ENCODE data around the gene FAAH.

DNA sequence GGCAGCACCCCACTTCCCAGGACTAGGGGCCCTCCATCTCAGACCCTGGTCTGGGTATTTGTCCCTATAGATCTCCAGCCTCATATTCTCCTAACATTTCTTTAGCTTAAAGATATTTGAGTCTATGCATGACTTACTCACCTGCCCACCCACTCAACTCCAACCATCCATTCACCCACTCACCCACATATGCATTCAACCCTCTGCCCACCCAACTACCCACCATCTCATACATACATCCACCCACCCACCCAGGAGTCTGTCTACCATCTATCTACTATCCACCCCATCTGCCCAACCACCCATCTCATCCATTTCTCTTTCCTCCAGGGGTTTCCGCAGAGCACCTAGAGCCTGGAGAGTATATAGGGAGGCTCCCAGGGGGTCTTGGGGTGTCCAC is 42.7 kb downstream of the FAAH start:
- TF ChIP-seq, protein P1, sequence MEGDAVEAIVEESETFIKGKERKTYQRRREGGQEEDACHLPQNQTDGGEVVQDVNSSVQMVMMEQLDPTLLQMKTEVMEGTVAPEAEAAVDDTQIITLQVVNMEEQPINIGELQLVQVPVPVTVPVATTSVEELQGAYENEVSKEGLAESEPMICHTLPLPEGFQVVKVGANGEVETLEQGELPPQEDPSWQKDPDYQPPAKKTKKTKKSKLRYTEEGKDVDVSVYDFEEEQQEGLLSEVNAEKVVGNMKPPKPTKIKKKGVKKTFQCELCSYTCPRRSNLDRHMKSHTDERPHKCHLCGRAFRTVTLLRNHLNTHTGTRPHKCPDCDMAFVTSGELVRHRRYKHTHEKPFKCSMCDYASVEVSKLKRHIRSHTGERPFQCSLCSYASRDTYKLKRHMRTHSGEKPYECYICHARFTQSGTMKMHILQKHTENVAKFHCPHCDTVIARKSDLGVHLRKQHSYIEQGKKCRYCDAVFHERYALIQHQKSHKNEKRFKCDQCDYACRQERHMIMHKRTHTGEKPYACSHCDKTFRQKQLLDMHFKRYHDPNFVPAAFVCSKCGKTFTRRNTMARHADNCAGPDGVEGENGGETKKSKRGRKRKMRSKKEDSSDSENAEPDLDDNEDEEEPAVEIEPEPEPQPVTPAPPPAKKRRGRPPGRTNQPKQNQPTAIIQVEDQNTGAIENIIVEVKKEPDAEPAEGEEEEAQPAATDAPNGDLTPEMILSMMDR (IDR thresholded peaks at IDR 0.05) = no peak
- no peak for TF ChIP-seq EZH2phosphoT487 (IDR thresholded peaks at IDR 0.05)

All from neural progenitor cell (in vitro differentiated cells).